Mammary microvascular endothelial cell (primary cell): ENCODE measurements around the gene LIX1. TPM values are rescaled to one million over a fixed set of nuclear protein-coding genes. Genes with fewer than 3 reads are reported as not detected.

Source experiments
- total RNA-seq: library from RNA; depleted of rRNA; stranded (reverse); fragments of >200 nt; gene quantifications from 2 replicates; pipeline ENCODE4 v1.2.3, GENCODE V29; 2015

LIX1 gene
- not detected in 2 replicates for total RNA-seq

GRCh38 chr5:97142521-97143254, at the start of gene LIX1:
Gene LIX1 (minus strand): TSS chr5:97142611. CDS start chr5:97142576, 35 bp downstream.

GRCh38 chr5:97183100-97183929, 40.9 kb upstream of the LIX1 start, which contains the start of gene RIOK2:
Gene RIOK2 (minus strand): TSS chr5:97183247. CDS start chr5:97183191, 56 bp downstream.

Other genes with a start within 250 kb of the LIX1 start
- gene LNPEP, start 206.5 kb downstream of the LIX1 start, total RNA-seq, result 15.9 and 16.8 TPM in 2 replicates
- 12.8 and 14.5 TPM in 2 replicates for gene RIOK2, start 40.6 kb upstream of the LIX1 start, total RNA-seq